GM18873 (cell line): ENCODE measurements around the gene INSC.

Source experiments
- ATAC-seq: cut with Tn5 transposase; IDR thresholded peaks from one replicate; pipeline ENCODE4 v1.9.1; 2021; ENCODE audit warnings: mild to moderate bottlenecking, moderate library complexity, moderate number of reproducible peaks; ENCODE audit not compliant: unreplicated experiment, low FRiP score

INSC gene

GRCh38 chr11:15180212-15180792 is 65.6 kb downstream of the INSC start:
- ATAC-seq: peak; percentile 79

- no peak for ATAC-seq
These were observed 67.6 kb downstream of the INSC start for GRCh38 chr11:15182372-15182771.

GRCh38 chr11:15185021-15185420 is 70.3 kb downstream of the INSC start:
- ATAC-seq: no peak

GRCh38 chr11:15186146-15186545 is 71.4 kb downstream of the INSC start:
- no peak for ATAC-seq

GRCh38 chr11:15189189-15189588 is 74.5 kb downstream of the INSC start:
- no peak for ATAC-seq

- ATAC-seq: no peak
These were observed 75.1 kb downstream of the INSC start for GRCh38 chr11:15189641-15190365.

- no peak for ATAC-seq
These were observed 75.9 kb downstream of the INSC start for GRCh38 chr11:15190611-15191010.

- ATAC-seq: no peak
These were observed 77.4 kb downstream of the INSC start for GRCh38 chr11:15192005-15192556.

- no peak for ATAC-seq
These were observed 80.1 kb downstream of the INSC start for GRCh38 chr11:15194671-15195415.

GRCh38 chr11:15195454-15196200 is 80.9 kb downstream of the INSC start:
- ATAC-seq: no peak

GRCh38 chr11:15196704-15197103 is 82.0 kb downstream of the INSC start:
- no peak for ATAC-seq

GRCh38 chr11:15197696-15198095 is 83.0 kb downstream of the INSC start:
- no peak for ATAC-seq

- no peak for ATAC-seq
These were observed 83.6 kb downstream of the INSC start for GRCh38 chr11:15198284-15198683.

- no peak for ATAC-seq
These were observed 85.0 kb downstream of the INSC start for GRCh38 chr11:15199693-15200092.

- no peak for ATAC-seq
These were observed 86.0 kb downstream of the INSC start for GRCh38 chr11:15200696-15201095.

- ATAC-seq: no peak
These were observed 86.9 kb downstream of the INSC start for GRCh38 chr11:15201586-15201985.

GRCh38 chr11:15202626-15203025 is 87.9 kb downstream of the INSC start:
- ATAC-seq: no peak

GRCh38 chr11:15204711-15205110 is 90.0 kb downstream of the INSC start:
- no peak for ATAC-seq

GRCh38 chr11:15206791-15207190 is 92.1 kb downstream of the INSC start:
- no peak for ATAC-seq

GRCh38 chr11:15208378-15209222 is 93.9 kb downstream of the INSC start:
- ATAC-seq: peak; percentile 75
